Cardiac muscle cell (in vitro differentiated cells and primary cell): Measurements from ENCODE around the gene AKAP5. TPM values are rescaled to one million over a fixed set of nuclear protein-coding genes. Genes with fewer than 3 reads are reported as not detected.

ENCODE experiments used
- DNase-seq, 2 donors: peaks; one replicate each; pipeline versions ENCODE4 v3.0.0 to v3.0.0-alpha.2; 2010 to 2017; ENCODE audit warnings: low read depth in 1 of 2, low spot score in 1 of 2
- H3K27ac ChIP-seq: fragments of 200-600 bp; sonication (generic); 2 replicates; pipeline ENCODE4 v1.5.1; 2016
- H3K27me3 ChIP-seq: fragments of 200-600 bp; sonication (generic); 2 replicates; pipeline ENCODE4 v1.6.0; 2016; ENCODE audit warnings: control low read depth
- H3K36me3 ChIP-seq: fragments of 200-600 bp; sonication (generic); 2 replicates; pipeline ENCODE4 v1.5.1; 2016; ENCODE audit warnings: control low read depth
- H3K4me1 ChIP-seq: fragments of 200-600 bp; sonication (generic); 2 replicates; pipeline ENCODE4 v1.8.1; 2017; ENCODE audit warnings: low read depth, mild to moderate bottlenecking, mixed run types
- H3K4me3 ChIP-seq: fragments of 200-600 bp; sonication (generic); 2 replicates; pipeline ENCODE4 v1.5.1; 2016; ENCODE audit warnings: mild to moderate bottlenecking
- H3K9me3 ChIP-seq: fragments of 200-600 bp; sonication (generic); 2 replicates; pipeline ENCODE4 v1.5.1; 2017; ENCODE audit warnings: low read depth, mild to moderate bottlenecking, control low read depth
- polyA plus RNA-seq: library from polyadenylated mRNA; unstranded; fragments of >200 nt; fragmentation: Nextera tagmentation; extraction: Ambion mirVana; gene quantifications from 2 replicates; pipeline ENCODE4 v1.2.1, GENCODE V29; 2016
- total RNA-seq: library from RNA; depleted of rRNA; stranded (reverse); fragments of >200 nt; gene quantifications from 2 replicates; pipeline ENCODE4 v1.2.3, GENCODE V29; 2016
- TF ChIP-seq, protein P1 (sequence below): IDR thresholded peaks from 2 replicates; pipeline ENCODE4 v1.5.1; 2012; ENCODE audit warnings: low read depth, mild to moderate bottlenecking, low read length

The AKAP5 gene
- total and polyA plus RNA-seq, 2 experiments from 2014 or later: 0.18 to 0.63 TPM

DNA sequence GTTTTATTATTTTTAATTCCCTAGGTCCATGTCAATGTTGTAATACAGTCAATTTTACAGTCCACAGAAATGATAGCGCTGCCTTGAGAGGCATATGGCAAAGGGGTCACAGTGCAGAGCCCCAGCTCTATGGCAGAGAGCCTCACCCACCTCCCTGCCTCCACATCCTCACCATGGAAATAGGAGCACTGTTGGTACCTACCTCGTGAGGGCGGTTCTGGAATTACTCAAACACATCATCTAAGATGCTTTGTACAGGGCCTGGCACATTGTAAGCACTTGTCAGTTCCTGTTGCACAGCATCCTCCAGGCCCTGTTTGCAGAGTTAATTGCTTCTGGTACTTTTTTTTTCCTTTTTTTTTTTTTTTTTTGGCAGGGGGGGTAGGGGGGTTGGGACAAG is 4.1 kb upstream of the AKAP5 start:
- H3K9me3 ChIP-seq: no peaks in the 10 kb centered on the region
- no peak overlapping the region for H3K4me3 ChIP-seq
- peaks cover 7% of the 10 kb centered on the region for H3K4me1 ChIP-seq
- H3K27ac ChIP-seq: no peak overlapping the region
- no peaks in the 10 kb centered on the region for H3K36me3 ChIP-seq
- H3K27me3 ChIP-seq: no peaks in the 10 kb centered on the region
- TF ChIP-seq, protein P1, sequence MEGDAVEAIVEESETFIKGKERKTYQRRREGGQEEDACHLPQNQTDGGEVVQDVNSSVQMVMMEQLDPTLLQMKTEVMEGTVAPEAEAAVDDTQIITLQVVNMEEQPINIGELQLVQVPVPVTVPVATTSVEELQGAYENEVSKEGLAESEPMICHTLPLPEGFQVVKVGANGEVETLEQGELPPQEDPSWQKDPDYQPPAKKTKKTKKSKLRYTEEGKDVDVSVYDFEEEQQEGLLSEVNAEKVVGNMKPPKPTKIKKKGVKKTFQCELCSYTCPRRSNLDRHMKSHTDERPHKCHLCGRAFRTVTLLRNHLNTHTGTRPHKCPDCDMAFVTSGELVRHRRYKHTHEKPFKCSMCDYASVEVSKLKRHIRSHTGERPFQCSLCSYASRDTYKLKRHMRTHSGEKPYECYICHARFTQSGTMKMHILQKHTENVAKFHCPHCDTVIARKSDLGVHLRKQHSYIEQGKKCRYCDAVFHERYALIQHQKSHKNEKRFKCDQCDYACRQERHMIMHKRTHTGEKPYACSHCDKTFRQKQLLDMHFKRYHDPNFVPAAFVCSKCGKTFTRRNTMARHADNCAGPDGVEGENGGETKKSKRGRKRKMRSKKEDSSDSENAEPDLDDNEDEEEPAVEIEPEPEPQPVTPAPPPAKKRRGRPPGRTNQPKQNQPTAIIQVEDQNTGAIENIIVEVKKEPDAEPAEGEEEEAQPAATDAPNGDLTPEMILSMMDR: no peak
- no peak for DNase-seq

DNA sequence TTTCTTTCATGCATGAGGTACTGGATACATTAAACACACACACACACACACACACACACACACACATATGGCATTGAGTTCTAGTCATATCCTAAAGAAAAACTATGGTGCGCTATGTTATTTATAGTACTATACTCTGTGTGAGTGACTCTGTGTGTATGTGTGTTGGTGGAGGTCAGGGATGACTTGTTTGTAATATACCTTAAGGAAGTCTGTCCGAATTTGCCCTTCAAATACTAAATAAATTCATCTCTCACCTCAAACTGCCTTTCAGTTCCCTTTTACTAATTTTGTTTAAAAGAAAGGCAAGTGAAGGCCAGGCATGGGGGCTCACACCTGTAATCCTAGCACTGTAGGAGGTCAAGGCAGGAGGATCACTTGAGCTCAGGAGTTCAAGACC is 2.1 kb upstream of the AKAP5 start:
- Histone ChIP-seq H3K4me1 (peaks cover 14% of the 10 kb centered on the region), H3K9me3 (no peaks in the 10 kb centered on the region), H3K27me3 (no peaks in the 10 kb centered on the region), H3K4me3 (no peak overlapping the region), H3K36me3 (no peaks in the 10 kb centered on the region), H3K27ac (no peak overlapping the region)
- no peak for DNase-seq
- TF ChIP-seq, protein P1: no peak

DNA sequence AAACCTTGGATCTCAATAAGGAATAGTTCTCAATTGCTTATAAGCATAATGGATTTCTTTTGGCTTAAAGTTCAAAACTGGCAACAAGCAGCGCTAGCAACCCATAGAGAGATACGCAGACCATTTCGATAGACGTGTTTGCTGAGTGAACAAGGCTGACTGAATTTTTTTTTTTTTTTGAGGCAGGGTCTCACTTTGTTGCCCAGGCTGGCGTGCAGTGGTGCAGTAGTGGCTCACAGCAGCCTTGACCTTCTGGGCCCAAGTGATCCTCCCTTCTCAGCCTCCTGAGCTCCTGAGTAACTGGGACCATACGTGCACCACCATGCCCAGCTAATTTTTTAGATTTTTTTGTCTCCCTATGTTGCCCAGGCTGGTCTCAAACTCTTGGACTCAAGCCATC is 1.4 kb upstream of the AKAP5 start:
- Histone ChIP-seq H3K27ac (no peak overlapping the region), H3K4me3 (no peak overlapping the region), H3K4me1 (peaks cover 14% of the 10 kb centered on the region), H3K27me3 (no peaks in the 10 kb centered on the region), H3K9me3 (no peaks in the 10 kb centered on the region), H3K36me3 (no peaks in the 10 kb centered on the region)
- no peak for DNase-seq
- TF ChIP-seq, protein P1: no peak

DNA sequence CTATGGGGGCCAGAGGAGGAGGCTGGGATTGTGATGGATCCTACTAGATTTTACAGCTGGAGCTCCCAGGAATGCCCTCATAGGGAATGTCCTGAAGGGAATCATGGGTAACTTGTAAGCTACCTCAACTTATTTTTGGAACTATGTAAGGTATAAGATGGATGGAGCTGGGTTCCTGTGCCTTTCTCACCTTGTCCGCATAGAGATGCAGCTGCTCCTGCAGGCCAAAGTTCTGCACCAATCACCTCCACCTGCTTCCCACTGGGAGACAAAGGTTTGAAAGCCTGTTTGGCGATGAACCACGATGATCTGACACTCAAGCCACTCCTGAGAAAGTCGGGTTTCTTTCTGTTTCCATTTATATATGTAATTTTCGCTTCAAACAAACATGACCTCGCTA is 648 bp upstream of the AKAP5 start:
- H3K4me1 ChIP-seq: peaks cover 14% of the 10 kb centered on the region
- no peaks in the 10 kb centered on the region for H3K36me3 ChIP-seq
- H3K27ac ChIP-seq: no peak overlapping the region
- H3K27me3 ChIP-seq: no peaks in the 10 kb centered on the region
- DNase-seq: no peak
- H3K9me3 ChIP-seq: no peaks in the 10 kb centered on the region
- peak overlapping the region; percentile 77 for H3K4me3 ChIP-seq
- TF ChIP-seq, protein P1: no peak

DNA sequence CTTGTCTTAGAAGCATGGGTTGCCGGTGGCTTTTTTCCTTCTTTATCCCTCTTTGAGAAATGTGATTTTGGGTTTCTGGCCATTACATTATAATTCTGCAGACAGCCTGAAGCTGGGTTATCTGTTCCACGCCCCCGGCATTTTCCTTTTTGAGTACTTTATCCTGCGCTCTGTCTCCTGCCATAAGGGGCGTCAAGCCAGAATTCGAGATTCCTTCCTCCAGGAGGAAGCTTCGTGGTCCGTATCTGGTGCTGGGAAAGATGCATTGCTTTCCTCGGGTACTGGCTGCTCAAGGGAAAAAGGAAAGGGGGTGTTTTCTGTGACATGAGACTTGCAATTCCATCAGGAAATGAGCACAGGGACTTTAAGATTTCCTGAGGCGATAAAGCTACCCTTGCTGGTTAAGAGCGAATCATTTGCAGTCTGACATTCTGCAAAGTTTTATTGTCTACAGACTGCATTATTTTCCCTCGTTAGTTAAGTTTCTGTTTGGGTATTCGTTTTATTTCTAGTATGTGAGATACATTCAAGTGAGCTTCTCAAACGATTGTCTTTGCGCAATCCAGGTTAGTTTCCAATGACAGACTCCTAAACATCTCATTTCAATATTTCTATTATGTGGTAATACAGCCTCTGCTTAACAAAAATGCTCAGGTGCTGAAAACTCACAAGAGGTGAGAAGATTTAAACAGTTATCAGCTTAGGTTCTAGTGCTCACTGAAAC is 694 bp downstream of the AKAP5 start:
- peak; percentile 69 to 75 for DNase-seq
- Histone ChIP-seq H3K27ac (no peak overlapping the region), H3K36me3 (no peaks in the 10 kb centered on the region), H3K27me3 (no peaks in the 10 kb centered on the region), H3K9me3 (no peaks in the 10 kb centered on the region), H3K4me3 (peak overlapping the region; percentile 77), H3K4me1 (peaks cover 14% of the 10 kb centered on the region)
- TF ChIP-seq, protein P1: peak; percentile 42
